Measurements from ENCODE around the gene FCN2.

Gene FCN2

DNA sequence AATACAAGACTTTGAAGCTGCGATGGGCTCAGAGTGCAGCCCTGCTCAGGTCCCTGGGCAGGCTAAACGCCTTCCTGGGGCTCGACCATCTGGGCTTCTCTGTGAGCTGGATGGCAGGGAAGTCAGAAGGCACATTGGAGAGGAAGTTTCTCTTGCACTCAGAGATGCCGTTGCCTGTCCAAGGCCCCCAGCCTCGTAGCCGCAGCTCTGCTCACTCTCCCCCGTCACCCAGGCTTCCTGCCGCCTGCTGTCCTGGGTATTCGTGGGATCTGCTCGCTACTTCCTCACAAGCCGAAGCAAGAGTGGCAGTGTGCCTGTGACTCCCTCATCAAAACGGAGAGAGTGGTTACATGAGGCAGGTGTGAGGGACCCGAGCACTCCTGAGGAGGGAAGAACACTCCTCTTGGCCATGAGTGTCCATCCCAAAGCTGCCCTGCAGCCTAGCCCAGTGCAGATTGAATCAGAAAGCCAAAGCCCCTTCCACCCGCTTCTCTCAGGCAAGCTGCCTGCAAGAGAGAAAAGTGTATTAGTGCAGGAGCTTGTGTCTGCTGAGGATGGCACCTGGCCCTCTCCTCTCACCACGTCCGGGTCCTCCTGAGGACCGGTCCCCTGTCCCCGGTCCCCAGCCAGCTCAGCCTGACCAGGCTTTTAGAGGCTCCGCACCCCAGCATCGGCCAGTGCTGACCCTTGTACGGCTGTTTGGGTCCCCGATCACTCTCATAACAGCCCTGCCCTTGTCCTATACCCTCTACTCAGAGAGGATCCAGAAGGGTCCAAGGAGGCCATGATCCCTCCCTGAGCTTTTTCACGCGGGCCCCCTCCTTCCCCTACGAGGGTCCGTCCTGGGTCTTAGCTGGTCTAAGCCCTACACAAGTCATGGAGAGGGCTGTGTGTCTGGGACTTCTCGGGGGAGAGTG is 7.3 kb downstream of the FCN2 start:
- DNase-seq: no peak

GRCh38 chr9:134888603-134889190 is 8.1 kb downstream of the FCN2 start:
- no peak for DNase-seq

DNA sequence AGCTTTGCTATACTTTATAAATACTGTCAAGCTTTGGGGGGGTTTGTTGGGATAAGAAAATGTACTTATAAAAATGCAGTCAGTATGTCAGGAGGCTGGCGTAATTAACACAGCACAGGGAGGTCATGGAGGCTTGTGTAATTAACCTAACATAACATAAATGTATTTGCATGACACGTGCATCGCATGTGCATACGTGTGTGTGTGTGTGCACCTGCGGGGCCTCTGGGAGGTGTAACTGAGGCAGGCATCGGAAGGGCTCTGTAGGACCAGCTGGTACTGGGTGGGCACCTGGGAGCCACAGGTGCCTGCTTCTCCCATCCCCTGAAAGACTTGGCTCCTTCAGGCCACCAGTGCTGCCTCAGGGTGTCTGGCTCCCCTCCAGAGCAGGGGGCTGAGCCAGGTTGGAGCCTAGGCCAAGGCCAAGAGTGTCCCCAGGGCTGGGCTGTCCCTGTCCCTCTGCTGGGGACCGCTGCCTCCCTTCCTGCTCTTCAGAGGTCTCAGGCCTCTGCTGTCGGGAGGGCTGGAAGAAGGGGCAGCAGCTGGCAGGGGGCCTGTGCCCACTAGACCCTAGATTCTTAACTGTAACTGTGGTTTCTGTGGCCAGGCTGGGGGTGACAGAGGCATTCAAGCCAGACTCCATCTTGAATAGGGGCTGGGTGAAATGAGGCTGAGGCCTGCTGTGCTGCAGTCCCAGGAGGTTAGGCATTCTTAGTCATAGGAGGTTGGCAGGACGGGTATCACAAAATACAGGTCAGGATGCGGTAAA is 9.0 kb downstream of the FCN2 start:
- no peak for DNase-seq

DNA sequence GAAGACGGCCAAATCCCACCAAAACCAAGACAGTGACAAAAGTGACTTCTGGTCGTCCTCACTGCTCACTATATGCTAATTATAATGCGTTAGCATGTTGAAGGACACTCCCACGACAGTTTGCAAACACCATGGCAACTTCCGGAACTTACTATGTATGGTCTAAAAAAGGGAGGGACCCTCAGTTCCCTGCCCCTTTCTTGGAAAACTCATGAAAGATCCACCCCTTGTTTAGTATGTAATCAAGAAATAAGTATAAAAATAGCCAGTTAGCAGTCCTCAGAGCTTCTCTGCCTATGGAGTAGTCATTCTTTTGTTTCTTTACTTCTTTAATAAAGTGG is 9.5 kb downstream of the FCN2 start:
- no peak for DNase-seq

GRCh38 chr9:134891053-134891452 is 10.4 kb downstream of the FCN2 start:
- DNase-seq: no peak

GRCh38 chr9:134891713-134892112 is 11.1 kb downstream of the FCN2 start:
- DNase-seq: no peak

GRCh38 chr9:134892221-134892620 is 11.6 kb downstream of the FCN2 start:
- DNase-seq: no peak

GRCh38 chr9:134892820-134893420 is 12.3 kb downstream of the FCN2 start:
- no peak for DNase-seq

- DNase-seq: no peak
Observed at GRCh38 chr9:134894136-134894860, 13.7 kb downstream of the FCN2 start.

- no peak for DNase-seq
Observed at GRCh38 chr9:134895097-134895496, 14.5 kb downstream of the FCN2 start.

DNA sequence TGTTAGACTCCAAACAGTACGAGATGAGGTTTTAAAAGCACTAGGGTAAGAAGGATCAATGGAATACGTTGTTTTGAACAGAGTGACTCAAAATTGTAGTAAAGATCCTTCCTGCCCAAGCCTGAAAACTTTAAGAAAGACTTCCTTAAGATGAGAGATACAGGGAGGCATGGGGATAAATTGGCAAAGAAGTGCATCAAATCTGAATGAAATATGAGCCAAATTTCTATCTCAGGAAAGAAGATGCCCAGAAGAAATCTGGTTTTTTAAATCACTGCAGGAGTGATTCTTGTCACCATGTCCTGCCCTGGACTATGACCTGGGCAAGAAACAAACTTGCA is 14.9 kb downstream of the FCN2 start:
- DNase-seq: no peak

DNA sequence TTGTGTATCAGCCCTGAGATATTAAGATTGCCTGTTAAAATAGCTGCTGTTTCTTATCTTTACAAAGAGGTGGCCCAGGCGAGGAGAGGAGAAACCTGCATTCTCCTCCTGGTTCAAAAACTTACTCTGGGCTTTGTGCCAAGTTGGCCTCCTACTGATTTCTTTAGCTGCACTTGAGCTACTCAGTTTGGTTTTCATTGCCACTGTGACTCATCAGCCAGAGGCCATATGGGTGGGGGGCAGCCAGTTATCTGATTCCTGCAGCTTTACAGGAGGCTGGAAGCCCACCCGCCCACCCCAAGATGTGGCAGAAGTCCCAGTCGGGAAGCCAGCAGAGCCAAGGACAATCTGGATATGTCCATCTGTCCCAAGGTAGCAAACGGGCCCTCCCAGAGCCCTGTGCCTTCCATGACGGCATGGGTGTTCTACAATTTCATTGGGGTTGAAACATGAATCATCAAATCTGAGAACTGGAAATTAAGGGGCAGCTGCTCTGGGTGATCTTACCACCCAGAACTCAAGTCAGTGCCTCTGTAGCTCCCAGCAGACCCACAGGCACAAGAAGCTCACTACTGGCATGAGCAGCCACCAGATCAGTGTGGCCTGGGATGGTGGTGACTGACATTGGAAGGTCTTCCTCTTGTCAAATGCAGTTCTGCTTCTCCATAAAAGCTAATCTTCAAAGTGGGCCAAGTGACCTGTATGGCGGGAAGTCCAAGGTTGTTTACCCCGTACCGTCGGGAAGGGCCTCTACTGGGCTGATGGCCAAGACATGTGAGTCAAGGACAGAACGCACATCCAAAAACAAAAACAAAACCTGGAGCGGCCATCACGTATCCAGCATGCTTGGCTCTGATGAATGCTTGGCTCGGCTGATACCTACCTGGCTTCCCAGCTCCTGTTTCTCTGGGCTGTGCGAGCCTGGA is 15.6 kb downstream of the FCN2 start:
- DNase-seq: peak in 12 of 56 donors; percentile 12 to 57 (median 23)

- no peak for DNase-seq
Observed at GRCh38 chr9:134896834-134897583, 16.4 kb downstream of the FCN2 start.

DNA sequence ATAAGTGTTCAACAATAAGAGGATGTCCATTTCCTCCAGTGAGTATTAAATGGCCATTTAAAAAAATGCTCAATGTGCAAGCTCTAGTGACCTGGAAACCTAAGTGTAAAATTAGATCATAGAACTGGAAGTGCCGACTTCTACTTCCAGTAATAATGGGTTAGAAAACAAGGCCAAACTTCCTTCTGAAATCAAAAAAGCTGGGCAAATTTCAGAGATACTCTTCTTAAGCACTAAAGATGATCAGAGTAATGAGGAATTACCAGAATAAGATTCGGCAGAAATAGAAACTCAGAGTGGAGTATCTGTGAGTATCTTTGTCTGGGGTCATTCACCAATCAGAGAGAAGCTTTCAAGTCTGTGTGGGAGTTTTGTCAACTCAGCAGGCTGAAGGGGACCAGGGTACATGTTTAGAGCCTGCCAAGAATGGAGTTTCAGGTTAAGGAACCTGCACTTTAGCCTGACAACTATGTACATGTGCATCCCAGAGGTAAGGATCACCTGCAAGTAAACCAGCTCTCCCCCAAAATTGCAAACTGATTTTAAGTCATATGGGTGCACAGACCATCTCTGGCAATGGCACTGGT is 17.1 kb downstream of the FCN2 start:
- no peak for DNase-seq

DNA sequence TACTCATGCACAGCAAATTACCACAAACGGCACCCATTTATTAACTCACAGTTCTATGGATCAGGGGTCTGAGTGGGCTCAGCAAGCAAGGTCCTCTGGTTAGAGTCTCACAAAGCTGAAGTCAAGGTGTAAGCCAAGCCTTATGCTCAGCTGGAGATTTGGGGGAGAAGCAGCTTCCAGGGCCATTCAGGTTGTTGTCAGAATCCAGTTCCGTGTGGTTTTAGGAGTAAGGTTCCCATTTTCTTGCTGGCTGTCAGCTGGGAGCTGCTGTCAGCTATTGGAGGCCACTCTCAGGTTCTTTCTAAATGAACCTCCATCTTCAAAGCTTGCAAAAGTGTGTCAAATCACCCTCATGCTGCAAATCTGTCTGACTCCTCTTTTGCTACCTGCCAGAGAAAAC is 17.7 kb downstream of the FCN2 start:
- no peak for DNase-seq

- DNase-seq: no peak
Observed at GRCh38 chr9:134899168-134899567, 18.6 kb downstream of the FCN2 start.

- DNase-seq: no peak
Observed at GRCh38 chr9:134899818-134900217, 19.2 kb downstream of the FCN2 start.

- no peak for DNase-seq
Observed at GRCh38 chr9:134902936-134903335, 22.3 kb downstream of the FCN2 start.
